H1 (cell line): Measurements from ENCODE around the gene PTPRJ. TPM values are rescaled to one million over a fixed set of nuclear protein-coding genes. Genes with fewer than 3 reads are reported as not detected.

Experiments used
- CTCF ChIA-PET: fragments of 300-600 bp; sonication (Branson Sonifier 250); formaldehyde crosslinking; loops from one replicate; lab custom pipeline; 2021; ENCODE audit not compliant: partially characterized antibody; lab: Charles Lee
- POLR2A ChIA-PET: fragments of 300-600 bp; sonication (Branson Sonifier 250); formaldehyde crosslinking; loops from one replicate; lab custom pipeline; 2021; ENCODE audit warnings: inconsistent platforms; ENCODE audit not compliant: partially characterized antibody; lab: Charles Lee
- DNase-seq, 2 experiments: peaks; one replicate each; pipeline versions ENCODE4 v3.0.0 to v3.0.0-alpha.2; 2010 to 2022; ENCODE audit warnings: low spot score in 2 of 2, low read depth in 1 of 2, mixed read lengths in 1 of 2
- FAIRE-seq: peaks from 2 replicates; lab custom pipeline; 2011; peaks lifted over from hg19 to GRCh38; lab: Jason Lieb, UNC
- H2AFZ ChIP-seq: 2 replicates; pipeline ENCODE4 v1.8.1; 2012; ENCODE audit warnings: low read length, inconsistent platforms
- H2AK5ac ChIP-seq: 2 replicates; pipeline ENCODE4 v1.6.1; 2013; ENCODE audit warnings: low read depth, low read length
- H2BK120ac ChIP-seq: replicated peaks from 2 replicates; pipeline ENCODE3; 2013; ENCODE audit warnings: low read depth, low read length, inconsistent platforms
- H2BK12ac ChIP-seq: 2 replicates; pipeline ENCODE4 v1.6.1; 2013; ENCODE audit warnings: low read depth, low read length
- H2BK15ac ChIP-seq: 2 replicates; pipeline ENCODE4 v1.6.1; 2013; ENCODE audit warnings: low read length
- H2BK20ac ChIP-seq: 2 replicates; pipeline ENCODE4 v1.6.1; 2013; ENCODE audit warnings: low read length
- H2BK5ac ChIP-seq: 2 replicates; pipeline ENCODE4 v1.6.1; 2013; ENCODE audit warnings: low read depth, low read length
- H3K14ac ChIP-seq: 2 replicates; pipeline ENCODE4 v1.6.1; 2013; ENCODE audit warnings: inconsistent platforms; ENCODE audit not compliant: insufficient read length
- H3K18ac ChIP-seq: 2 replicates; pipeline ENCODE4 v1.6.1; 2013; ENCODE audit warnings: low read length; ENCODE audit errors: extremely low read depth
- H3K23ac ChIP-seq: 2 replicates; pipeline ENCODE4 v1.6.1; 2013; ENCODE audit warnings: inconsistent platforms; ENCODE audit not compliant: insufficient read length
- H3K23me2 ChIP-seq: 2 replicates; pipeline ENCODE4 v1.6.1; 2013; ENCODE audit warnings: low read depth, low read length
- H3K27ac ChIP-seq: 2 replicates; pipeline ENCODE4 v1.6.1; 2011; ENCODE audit warnings: low read depth, low read length, inconsistent platforms
- H3K27me3 ChIP-seq, 4 experiments: replicated peaks in 1 of 4; 1 replicate in 1 of 4; 2 replicates in 3 of 4; pipeline versions ENCODE4 v1.6.1 to v1.8.1; 2011 to 2013; ENCODE audit warnings: low read length in 3 of 4, mild to moderate bottlenecking in 3 of 4, inconsistent platforms in 2 of 4, mixed read lengths in 2 of 4, moderate library complexity in 1 of 4; ENCODE audit not compliant: control insufficient read depth in 3 of 4, insufficient read depth in 3 of 4; ENCODE audit errors: extremely low read depth in 1 of 4
- H3K36me3 ChIP-seq, 4 experiments: 2 replicates each; pipeline versions ENCODE4 v1.6.1 to v1.8.1; 2011 to 2013; ENCODE audit warnings: mild to moderate bottlenecking in 4 of 4, low read length in 3 of 4, moderate library complexity in 2 of 4, control low read depth in 1 of 4, inconsistent platforms in 1 of 4; ENCODE audit not compliant: insufficient read depth in 4 of 4, control insufficient read depth in 2 of 4
- H3K4ac ChIP-seq: replicated peaks from 2 replicates; pipeline ENCODE3; 2013; ENCODE audit warnings: low read length, low read depth, mixed read lengths, inconsistent platforms; ENCODE audit not compliant: insufficient read length
- H3K4me1 ChIP-seq, 4 experiments: replicated peaks in 1 of 4; 1 replicate in 1 of 4; 2 replicates in 3 of 4; pipeline versions ENCODE4 v1.6.1 to v1.8.1; 2011 to 2013; ENCODE audit warnings: low read length in 3 of 4, inconsistent platforms in 2 of 4, mixed read lengths in 1 of 4; ENCODE audit not compliant: insufficient read depth in 4 of 4, control insufficient read depth in 3 of 4
- H3K4me2 ChIP-seq, 2 experiments: 2 replicates each; pipeline versions ENCODE4 v1.6.1 to v1.8.1; 2011 to 2013; ENCODE audit warnings: low read depth in 2 of 2, low read length in 2 of 2, control low read depth in 1 of 2, inconsistent platforms in 1 of 2, mild to moderate bottlenecking in 1 of 2; ENCODE audit not compliant: insufficient read depth in 1 of 2
- H3K4me3 ChIP-seq, 4 experiments: fragments of 200-600, 300-600 bp in 1 of 4; sonication (generic), shearing (Covaris generic), sonication (Bioruptor Twin) in 1 of 4; 2 replicates each; pipeline versions ENCODE4 v1.5.1 to v1.8.1; 2011 to 2016; ENCODE audit warnings: low read length in 4 of 4, low read depth in 3 of 4, control low read depth in 2 of 4, inconsistent platforms in 2 of 4, mild to moderate bottlenecking in 2 of 4, mixed read lengths in 1 of 4, moderate library complexity in 1 of 4; ENCODE audit not compliant: insufficient read depth in 2 of 4; ENCODE audit errors: extremely low read depth in 1 of 4
- H3K56ac ChIP-seq: replicated peaks from 2 replicates; pipeline ENCODE3; 2013; ENCODE audit warnings: low read depth, mild to moderate bottlenecking, mixed read lengths, low read length, inconsistent platforms; ENCODE audit not compliant: insufficient read length
- H3K79me1 ChIP-seq: 2 replicates; pipeline ENCODE4 v1.6.1; 2013; ENCODE audit warnings: low read depth, low read length, control low read depth
- H3K79me2 ChIP-seq, 2 experiments: 2 replicates each; pipeline versions ENCODE4 v1.6.1 to v1.8.1; 2012 to 2013; ENCODE audit warnings: low read length in 2 of 2, mild to moderate bottlenecking in 2 of 2, inconsistent platforms in 1 of 2; ENCODE audit not compliant: insufficient read depth in 2 of 2, control insufficient read depth in 1 of 2
- H3K9ac ChIP-seq, 4 experiments: replicated peaks in 1 of 4; 1 replicate in 1 of 4; 2 replicates in 3 of 4; pipeline versions ENCODE4 v1.6.1 to v1.8.1; 2011 to 2013; ENCODE audit warnings: low read depth in 3 of 4, low read length in 3 of 4, control low read depth in 2 of 4, mild to moderate bottlenecking in 2 of 4, moderate library complexity in 2 of 4, inconsistent platforms in 1 of 4; ENCODE audit errors: extremely low read depth in 1 of 4
- H3K9me3 ChIP-seq, 2 experiments: 2 replicates each; pipeline versions ENCODE4 v1.6.1 to v1.8.1; 2012 to 2013; ENCODE audit warnings: mild to moderate bottlenecking in 2 of 2, moderate library complexity in 2 of 2, control low read depth in 1 of 2, inconsistent platforms in 1 of 2, low read depth in 1 of 2, low read length in 1 of 2, mixed read lengths in 1 of 2; ENCODE audit not compliant: insufficient read depth in 2 of 2
- H4K20me1 ChIP-seq, 2 experiments: replicated peaks in 1 of 2; 2 replicates each; pipeline versions ENCODE3 to v1.8.1; 2011 to 2013; ENCODE audit warnings: inconsistent platforms in 2 of 2, low read length in 2 of 2, mild to moderate bottlenecking in 1 of 2; ENCODE audit not compliant: insufficient read depth in 2 of 2, control insufficient read depth in 1 of 2
- H4K5ac ChIP-seq: 2 replicates; pipeline ENCODE4 v1.6.1; 2013; ENCODE audit warnings: low read length, low read depth, mixed read lengths, inconsistent platforms; ENCODE audit not compliant: insufficient read length
- H4K8ac ChIP-seq: 2 replicates; pipeline ENCODE4 v1.8.0; 2013; ENCODE audit warnings: mild to moderate bottlenecking, moderate library complexity, low read length, inconsistent platforms; ENCODE audit not compliant: insufficient read depth; ENCODE audit errors: extremely low read depth
- H4K91ac ChIP-seq: replicated peaks from 2 replicates; pipeline ENCODE3; 2013; ENCODE audit warnings: low read length, mixed read lengths, inconsistent platforms; ENCODE audit not compliant: insufficient read length
- USF2 ChIP-seq: IDR thresholded peaks from 2 replicates; pipeline ENCODE4 v1.6.1; 2011; ENCODE audit warnings: low read length, improper control_type of control experiment
- WGBS, 2 experiments: shearing (Covaris generic) in 1 of 2; methylation state at CpG; one replicate each; pipeline versions ENCODE4 v1.1.6 to v1.1.7; 2013 to 2015; ENCODE audit warnings: low lambda C conversion rate in 2 of 2, mixed read lengths in 2 of 2, inconsistent platforms in 1 of 2, low coverage in 1 of 2, missing lambda C conversion rate in 1 of 2; ENCODE audit not compliant: insufficient replicate concordance in 2 of 2, insufficient coverage in 1 of 2, insufficient read length in 1 of 2; ENCODE audit errors: extremely low coverage in 1 of 2, missing lambda C conversion rate in 1 of 2; 5-methylcytosine and 5-hydroxymethylcytosine counted together
- polyA plus RNA-seq, 7 experiments: library from polyadenylated mRNA; depleted of rRNA in 3 of 7; stranded (reverse) in 5 of 7; unstranded in 2 of 7; fragments of >200 nt in 5 of 7; fragments of 200-250 nt in 2 of 7; gene quantifications; 1 replicate in 5 of 7; 2 replicates in 1 of 7; 4 replicates in 1 of 7; pipeline versions ENCODE4 v1.2.1 to v1.2.3, GENCODE V29; 2011 to 2013; ENCODE audit warnings: missing spikeins in 2 of 7, mixed read lengths in 2 of 7
- total RNA-seq: library from RNA; stranded (reverse); fragmentation: NEBNext Ultra II Directional; extraction: Animal tissue kit (Norgen Biotek cat#: 25700); gene quantifications from 2 replicates; pipeline ENCODE4 v1.2.1, GENCODE V29; 2021
- TF ChIP-seq, protein P1 (sequence below): IDR thresholded peaks from 2 replicates; pipeline ENCODE4 v1.6.1; 2012; ENCODE audit warnings: inconsistent platforms

Gene PTPRJ
- total and polyA plus RNA-seq, 2 of the 8 experiments (the other 6 are each of a cell fraction or from before 2014, with no cell fraction given): 4.4 to 22.6 TPM

- H3K79me2 ChIP-seq: peaks cover 0 to 10% of the 10 kb centered on the region in 2 experiments; a peak in 1 of 4 replicates
- no peaks in the 10 kb centered on the region for H3K9me3 ChIP-seq
- no peak overlapping the region for H3K18ac ChIP-seq
- peak overlapping the region; percentile 67; the same call in 1 of the 2 replicates for H2AK5ac ChIP-seq
- H2BK120ac ChIP-seq: no peak overlapping the region
- no peak overlapping the region; the same call in 1 of the 2 replicates for H2BK5ac ChIP-seq
- no peak for FAIRE-seq
- no peak overlapping the region for H3K4me2 ChIP-seq
- POLR2A ChIA-PET: interaction anchor here (0.5 to 1.4 kb wide), 3 partner anchors 12 to 71 kb away, joined by 3 to 4 read pairs (median 4); no protein-coding TSS in a partner anchor
- H2BK20ac ChIP-seq: no peak overlapping the region
- no peak overlapping the region for H4K91ac ChIP-seq
- H3K27ac ChIP-seq: no peak overlapping the region
- peaks cover 3% of the 10 kb centered on the region; the same call in 1 of the 2 replicates for H3K79me1 ChIP-seq
- no peak overlapping the region for H2BK12ac ChIP-seq
- no peak overlapping the region for H4K5ac ChIP-seq
- no peak overlapping the region for H3K9ac ChIP-seq
- no peak overlapping the region for H3K4me3 ChIP-seq
- peak; percentile 18; the same call in 1 of the 2 replicates for TF ChIP-seq USF2
- TF ChIP-seq, protein P1, sequence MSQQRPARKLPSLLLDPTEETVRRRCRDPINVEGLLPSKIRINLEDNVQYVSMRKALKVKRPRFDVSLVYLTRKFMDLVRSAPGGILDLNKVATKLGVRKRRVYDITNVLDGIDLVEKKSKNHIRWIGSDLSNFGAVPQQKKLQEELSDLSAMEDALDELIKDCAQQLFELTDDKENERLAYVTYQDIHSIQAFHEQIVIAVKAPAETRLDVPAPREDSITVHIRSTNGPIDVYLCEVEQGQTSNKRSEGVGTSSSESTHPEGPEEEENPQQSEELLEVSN: no peak
- no peak overlapping the region for H4K8ac ChIP-seq
- CTCF ChIA-PET: interaction anchor here (0.9 to 1.5 kb wide), 3 partner anchors 59 to 142 kb away, joined by 3 read pairs; no protein-coding TSS in a partner anchor
- no peaks in the 10 kb centered on the region for H3K36me3 ChIP-seq
- no peak overlapping the region for H3K14ac ChIP-seq
- 78% methylated on average over 6 of the region's 6 CpGs; no CpG with 5 or more reads in 1 of the 2 experiments for WGBS, 2 experiments
- H3K27me3 ChIP-seq: no peaks in the 10 kb centered on the region
- peaks cover 4 to 23% (median 8%) of the 10 kb centered on the region in 4 experiments for H3K4me1 ChIP-seq
- H4K20me1 ChIP-seq: peaks cover 0 to 7% of the 10 kb centered on the region in 2 experiments
- H3K23me2 ChIP-seq: no peaks in the 10 kb centered on the region
- no peak overlapping the region for H3K56ac ChIP-seq
- no peak overlapping the region for H3K23ac ChIP-seq
- no peak overlapping the region for H3K4ac ChIP-seq
- H2AFZ ChIP-seq: no peak overlapping the region
- 0 out of 2 replicates have a peak overlapping the region, but pooled peaks have one; percentile 89 for H2BK15ac ChIP-seq
- no peak for DNase-seq
These were observed 48.7 kb downstream of the PTPRJ start for GRCh38 chr11:48028914-48029680.
